Endothelial cell of umbilical vein (primary cell): Measurements from ENCODE around the gene TEX36. TPM values are rescaled to one million over a fixed set of nuclear protein-coding genes. Genes with fewer than 3 reads are reported as not detected.

ENCODE experiments used
- BruUV-seq: library from RNA; stranded (reverse); fragments of 400-500 nt; replicated peaks from 2 replicates; lab custom pipeline; 2021; lab: Mats Ljungman, UMichigan
- CTCF ChIA-PET: fragments of 300-600, 350-600 bp; sonication (Branson Sonifier 250); formaldehyde crosslinking; loops from one replicate; lab custom pipeline; 2021; ENCODE audit warnings: antibody characterized with exemption, inconsistent platforms; lab: Charles Lee
- POLR2A ChIA-PET: fragments of 300-600, 350-600 bp; sonication (Branson Sonifier 250); formaldehyde crosslinking; loops from one replicate; lab custom pipeline; 2021; ENCODE audit warnings: antibody characterized with exemption, inconsistent platforms; lab: Charles Lee
- DNase-seq: peaks from one replicate; pipeline ENCODE4 v3.0.0-alpha.2; 2011; ENCODE audit warnings: low read depth, low spot score
- FAIRE-seq: peaks from 2 replicates; lab custom pipeline; 2011; peaks lifted over from hg19 to GRCh38; lab: Jason Lieb, UNC
- H2AFZ ChIP-seq: 2 replicates; pipeline ENCODE4 v1.6.0; 2012; ENCODE audit warnings: low read depth, low read length, control low read depth, inconsistent platforms
- H3K27ac ChIP-seq: 2 replicates; pipeline ENCODE4 v1.5.1; 2011; ENCODE audit warnings: low read depth, mild to moderate bottlenecking, control low read depth, low read length, moderate library complexity; ENCODE audit not compliant: insufficient read depth
- H3K27me3 ChIP-seq, 2 experiments: 2 replicates each; pipeline versions ENCODE4 v1.6.0 to v1.6.1; 2011; ENCODE audit warnings: low read length in 2 of 2, mixed read lengths in 1 of 2; ENCODE audit not compliant: control insufficient read depth in 2 of 2, insufficient read depth in 2 of 2
- H3K36me3 ChIP-seq, 2 experiments: 2 replicates in 1 of 2; 3 replicates in 1 of 2; pipeline ENCODE4 v1.5.1; 2011; ENCODE audit warnings: low read length in 2 of 2, mild to moderate bottlenecking in 1 of 2, moderate library complexity in 1 of 2; ENCODE audit not compliant: control insufficient read depth in 2 of 2, insufficient read depth in 2 of 2; ENCODE audit errors: extremely low read depth in 1 of 2
- H3K4me1 ChIP-seq: 3 replicates; pipeline ENCODE4 v1.5.1; 2011; ENCODE audit warnings: mild to moderate bottlenecking, low read length; ENCODE audit not compliant: control insufficient read depth, insufficient read depth; ENCODE audit errors: extremely low read depth
- H3K4me2 ChIP-seq: 2 replicates; pipeline ENCODE4 v1.6.1; 2011; ENCODE audit warnings: low read length, control low read depth, mixed read lengths; ENCODE audit not compliant: insufficient read depth
- H3K4me3 ChIP-seq, 3 experiments: fragments of 200-600 bp in 1 of 3; sonication (generic), shearing (Covaris generic) in 1 of 3; replicated peaks in 1 of 3; 2 replicates each; pipeline ENCODE4 v1.5.1; 2011 to 2016; ENCODE audit warnings: control low read depth in 3 of 3, low read length in 3 of 3, mild to moderate bottlenecking in 2 of 3, inconsistent platforms in 1 of 3, low read depth in 1 of 3, moderate library complexity in 1 of 3; ENCODE audit not compliant: insufficient read depth in 1 of 3
- H3K79me2 ChIP-seq: 2 replicates; pipeline ENCODE4 v1.6.0; 2012; ENCODE audit warnings: low read length, inconsistent platforms; ENCODE audit not compliant: control insufficient read depth, insufficient read depth
- H3K9ac ChIP-seq: replicated peaks from 2 replicates; pipeline ENCODE3; 2011; ENCODE audit warnings: low read length, control low read depth; ENCODE audit not compliant: insufficient read depth; ENCODE audit errors: extremely low read depth
- H3K9me1 ChIP-seq: replicated peaks from 3 replicates; pipeline ENCODE4 v1.6.0; 2011; ENCODE audit warnings: mild to moderate bottlenecking, low read length; ENCODE audit not compliant: control insufficient read depth, insufficient read depth; ENCODE audit errors: extremely low read depth
- H3K9me3 ChIP-seq: replicated peaks from 2 replicates; pipeline ENCODE4 v1.5.1; 2012; ENCODE audit warnings: low read length, inconsistent platforms; ENCODE audit not compliant: control insufficient read depth, insufficient read depth
- H4K20me1 ChIP-seq: replicated peaks from 2 replicates; pipeline ENCODE3; 2011; ENCODE audit warnings: mild to moderate bottlenecking, low read length; ENCODE audit not compliant: control insufficient read depth, insufficient read depth; ENCODE audit errors: extremely low read depth
- CTCF ChIP-seq, 2 donors: IDR thresholded peaks; 1 replicate in 1 of 2; 2 replicates in 1 of 2; pipeline ENCODE4 v1.5.1; 2011; ENCODE audit warnings: low read length in 2 of 2, mild to moderate bottlenecking in 2 of 2, moderate library complexity in 2 of 2, control low read depth in 1 of 2, inconsistent platforms in 1 of 2, low read depth in 1 of 2; ENCODE audit not compliant: insufficient read depth in 1 of 2; ENCODE audit errors: extremely low read depth in 1 of 2
- EZH2 ChIP-seq: IDR thresholded peaks from 2 replicates; pipeline ENCODE4 v1.6.1; 2012; ENCODE audit warnings: borderline replicate concordance, low read depth, mild to moderate bottlenecking, moderate library complexity, low read length, inconsistent platforms; ENCODE audit not compliant: severe bottlenecking
- FOS ChIP-seq: IDR thresholded peaks from 2 replicates; pipeline ENCODE4 v1.6.1; 2011; ENCODE audit warnings: mild to moderate bottlenecking, low read length, moderate library complexity, borderline replicate concordance; ENCODE audit not compliant: insufficient read depth
- GATA2 ChIP-seq: IDR thresholded peaks from 2 replicates; pipeline ENCODE4 v1.7.0; 2011; ENCODE audit warnings: low read depth, mild to moderate bottlenecking, moderate library complexity, mixed read lengths, low read length; ENCODE audit not compliant: insufficient read length, insufficient read depth
- JUN ChIP-seq: IDR thresholded peaks from 2 replicates; pipeline ENCODE4 v1.6.1; 2011; ENCODE audit warnings: borderline replicate concordance, low read depth; ENCODE audit not compliant: insufficient read length, insufficient read depth
- MAX ChIP-seq: IDR thresholded peaks from 2 replicates; pipeline ENCODE4 v1.6.1; 2011; ENCODE audit not compliant: insufficient read depth, insufficient read length
- MYC ChIP-seq: IDR thresholded peaks from one replicate; pipeline ENCODE4 v1.6.1; 2011; ENCODE audit warnings: mild to moderate bottlenecking, low read depth, low read length
- POLR2A ChIP-seq: IDR thresholded peaks from 2 replicates; pipeline ENCODE4 v1.6.1; 2012; ENCODE audit warnings: low read depth, mild to moderate bottlenecking, control low read depth, low read length
- POLR2AphosphoS5 ChIP-seq: IDR thresholded peaks from 2 replicates; pipeline ENCODE4 v1.6.1; 2012; ENCODE audit warnings: low read depth, mild to moderate bottlenecking, control low read depth, low read length, moderate library complexity; ENCODE audit not compliant: insufficient read depth
- dilution Hi-C: fragments of 300-500 bp; cut with MboI; formaldehyde crosslinking; loops from one replicate; pipeline ENCODE4 v1.15.0; 2019; ENCODE audit warnings: low sequenced_read_pairs; ENCODE audit not compliant: extremely low pct_ligation_motif_present
- intact Hi-C: fragments of 100-400 bp; cut with micrococcal nuclease; formaldehyde crosslinking; loops from one replicate; pipeline ENCODE4 v1.10.0; 2022
- polyA plus RNA-seq, 4 experiments: library from polyadenylated mRNA; depleted of rRNA in 3 of 4; stranded (reverse) in 3 of 4; unstranded in 1 of 4; fragments of >200 nt; gene quantifications; 2 replicates each; pipeline versions ENCODE4 v1.2.1 to v1.2.3, GENCODE V29; 2011 to 2012; ENCODE audit warnings: missing spikeins in 1 of 4
- total RNA-seq: library from RNA; stranded (reverse); gene quantifications from 2 replicates; pipeline ENCODE4 v1.2.3, GENCODE V29; 2021

Gene TEX36
- total and polyA plus RNA-seq, 2 donors (not counting 3 experiments of a cell fraction or from before 2014, with no cell fraction given), result not detected

GRCh38 chr10:125638555-125638954 lies 44.4 kb downstream of the TEX36 start:
- Histone ChIP-seq H3K79me2 (no peaks in the 10 kb centered on the region), H3K9me3 (no peaks in the 10 kb centered on the region), H3K27ac (no peak overlapping the region), H3K4me3 (no peak overlapping the region), H4K20me1 (no peaks in the 10 kb centered on the region), H3K27me3 (peaks cover 3 to 6% of the 10 kb centered on the region in 2 experiments), H3K9ac (no peak overlapping the region), H2AFZ (no peak overlapping the region), H3K4me2 (no peak overlapping the region), H3K36me3 (no peaks in the 10 kb centered on the region), H3K9me1 (no peaks in the 10 kb centered on the region), H3K4me1 (no peaks in the 10 kb centered on the region)
- ChIA-PET CTCF (interaction anchor here (0.7 kb wide), 1 partner anchor 150 kb away, joined by 3 read pairs; no protein-coding TSS in a partner anchor), POLR2A (no interaction called here)
- TF ChIP-seq POLR2AphosphoS5, result no peak
- no peak for TF ChIP-seq GATA2
- no peak for TF ChIP-seq EZH2
- TF ChIP-seq CTCF (IDR thresholded peaks at IDR 0.05; ENCODE audit: extremely low read depth in 1 of 2, insufficient read depth in 1 of 2, low read depth in 1 of 2, low read length in 2 of 2), result no peak
- no peak for TF ChIP-seq MAX
- no peak for TF ChIP-seq POLR2A
- no peak for TF ChIP-seq MYC
- TF ChIP-seq JUN, result no peak
- no peak for TF ChIP-seq FOS
- BruUV-seq, result no TSS peak
- DNase-seq (no peak), FAIRE-seq (no peak)
- intact Hi-C loops (no loop called here), dilution Hi-C loops (no loop called here)
